Left renal pelvis (tissue), 4 donors: ENCODE results near the gene SPATS2. TPM values are rescaled to one million over a fixed set of nuclear protein-coding genes. Genes with fewer than 3 reads are reported as not detected.
"Not testable (repeated sequence)": the region's sequence is repeated elsewhere in the genome, so short reads cannot be mapped to it uniquely, and the experiment has no call there.

Experiments
- DNase-seq, 4 donors: peaks; one replicate each; pipeline ENCODE4 v3.0.0-alpha.2; 2013; ENCODE audit warnings: low read depth in 4 of 4, low spot score in 3 of 4
- polyA plus RNA-seq, 4 donors: library from polyadenylated mRNA; unstranded; fragments of 120-200 nt; gene quantifications; one replicate each; pipeline ENCODE4 v1.2.1, GENCODE V29; 2013; ENCODE audit not compliant: insufficient read length in 4 of 4

The SPATS2 gene
- polyA plus RNA-seq: 10 to 100 TPM; 48.7 to 60.5 (median 50.7) TPM

GRCh38 chr12:49367381-49368239, at the start of gene SPATS2:
Gene SPATS2, plus strand, starts transcription at chr12:49367462. Its CDS starts 93,551 bp downstream, at chr12:49461013.
- DNase-seq: peak in 1 of 4 donors; percentile 51

GRCh38 chr12:49320411-49321103, 46.7 kb upstream of the SPATS2 start:
- DNase-seq: not testable (repeated sequence)

GRCh38 chr12:49322367-49322707, 44.9 kb upstream of the SPATS2 start:
- DNase-seq: no peak

- DNase-seq: peak; percentile 91 to 98 (median 98)
Observed at GRCh38 chr12:49322708-49323523, 44.3 kb upstream of the SPATS2 start, which contains the start of gene TROAP. Gene TROAP, plus strand, starts transcription at chr12:49323255. Its CDS starts 354 bp downstream, at chr12:49323609.

- DNase-seq: no peak
Observed at GRCh38 chr12:49323524-49324097, 43.7 kb upstream of the SPATS2 start.

- DNase-seq: no peak
Observed at GRCh38 chr12:49325606-49326005, 41.7 kb upstream of the SPATS2 start.

GRCh38 chr12:49327368-49327767, 39.9 kb upstream of the SPATS2 start:
- no peak for DNase-seq

GRCh38 chr12:49327887-49328286, 39.4 kb upstream of the SPATS2 start:
- no peak for DNase-seq

GRCh38 chr12:49328816-49329215, 38.4 kb upstream of the SPATS2 start:
- no peak for DNase-seq

- no peak for DNase-seq
Observed at GRCh38 chr12:49330032-49330619, 37.1 kb upstream of the SPATS2 start.

- DNase-seq: no peak
Observed at GRCh38 chr12:49330631-49331379, 36.5 kb upstream of the SPATS2 start.

- DNase-seq: peak in 1 of 4 donors; percentile 52
Observed at GRCh38 chr12:49331380-49332222, 35.7 kb upstream of the SPATS2 start.

- DNase-seq: no peak
Observed at GRCh38 chr12:49332441-49332861, 34.8 kb upstream of the SPATS2 start.

- DNase-seq: no peak
Observed at GRCh38 chr12:49332891-49333371, 34.3 kb upstream of the SPATS2 start.

GRCh38 chr12:49333778-49334177, 33.5 kb upstream of the SPATS2 start:
- not testable (repeated sequence) for DNase-seq

GRCh38 chr12:49334226-49334625, 33.0 kb upstream of the SPATS2 start:
- no peak for DNase-seq

- DNase-seq: no peak
Observed at GRCh38 chr12:49334681-49335080, 32.6 kb upstream of the SPATS2 start.
